HG03460 (cell line): ENCODE data around the gene ZNF302.

Experiments
- ATAC-seq: cut with Tn5 transposase; IDR thresholded peaks from one replicate; pipeline ENCODE4 v1.9.1; 2021; ENCODE audit not compliant: unreplicated experiment

Gene ZNF302

DNA sequence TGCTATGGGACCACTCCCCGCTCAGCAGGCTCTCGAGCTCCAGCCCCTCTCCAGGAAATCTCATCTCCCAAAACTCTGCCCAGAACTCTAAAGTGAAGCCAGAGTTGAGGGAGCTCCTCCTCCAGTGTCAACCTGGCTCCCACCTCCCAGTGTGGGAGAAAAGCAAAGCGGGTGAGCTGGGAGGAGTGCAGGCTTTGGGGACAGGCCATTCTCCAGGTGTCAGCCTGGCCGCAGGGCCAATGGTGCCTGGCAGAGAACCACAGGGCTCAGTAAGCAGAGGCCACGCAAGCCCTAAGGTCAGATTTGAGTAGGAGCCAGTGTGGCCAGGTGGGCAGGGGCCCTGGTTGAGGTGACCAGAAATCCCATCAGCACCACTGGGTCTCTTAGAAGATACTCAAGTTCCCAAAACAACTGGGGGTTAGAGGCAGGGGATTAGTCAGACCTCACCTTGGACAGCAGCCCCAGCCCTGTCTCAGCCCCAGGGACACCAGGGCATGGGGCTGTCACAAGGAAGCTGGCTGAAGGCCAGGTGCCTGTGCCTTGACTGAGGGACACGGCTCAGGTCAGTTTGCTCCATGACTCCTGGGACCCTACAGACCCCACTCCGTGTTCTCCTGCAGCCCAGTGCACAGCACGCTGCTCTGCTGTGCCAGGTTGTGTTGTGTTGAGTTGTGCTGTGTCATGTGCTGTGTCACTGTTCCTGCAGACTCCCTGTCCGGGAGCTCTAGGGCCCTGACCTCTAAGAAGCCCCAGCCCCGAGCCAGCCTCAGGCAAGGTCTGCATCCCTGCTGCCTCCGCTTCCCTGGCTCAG is 53.7 kb downstream of the ZNF302 start:
- ATAC-seq = no peak

GRCh38 chr19:34731964-34732363 is 54.5 kb downstream of the ZNF302 start:
- no peak for ATAC-seq

DNA sequence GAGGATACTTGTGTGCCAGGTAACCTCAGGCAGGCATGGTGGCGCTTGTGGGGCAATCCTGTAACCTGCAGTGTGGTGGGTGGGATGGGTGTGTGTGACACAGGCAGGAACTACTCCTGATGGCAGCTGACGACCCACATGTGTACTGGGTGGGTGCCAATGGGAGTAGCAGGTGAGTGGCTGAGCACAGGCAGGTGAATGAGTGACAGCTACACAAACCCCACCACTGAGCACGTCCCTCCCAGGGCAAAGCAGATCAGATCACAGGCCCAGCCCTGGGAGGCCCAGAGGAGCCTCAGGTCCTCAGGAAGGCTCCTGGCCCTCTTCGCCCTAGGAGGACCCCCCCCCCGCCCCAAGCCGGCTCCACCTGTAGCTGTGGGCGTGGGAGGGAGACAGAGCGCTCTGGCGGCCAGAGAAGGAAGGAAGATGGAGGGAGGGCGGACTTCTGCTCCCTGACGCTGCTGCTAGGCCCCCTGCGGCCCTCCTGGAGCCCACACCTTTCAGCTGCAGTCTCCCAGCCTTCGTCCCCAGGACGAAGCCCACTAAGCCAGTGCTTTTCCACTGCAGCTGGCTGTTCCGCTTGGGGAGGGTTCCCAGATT is 55.2 kb downstream of the ZNF302 start:
- no peak for ATAC-seq

- peak; percentile 14 for ATAC-seq
These were observed 55.8 kb downstream of the ZNF302 start for GRCh38 chr19:34733266-34733745.

GRCh38 chr19:34733746-34734536 is 56.5 kb downstream of the ZNF302 start, which contains the start of gene ZNF181:
Gene ZNF181 (plus strand): TSS chr19:34734243. CDS start chr19:34735038, 795 bp downstream.
- ATAC-seq = peak; percentile 79

DNA sequence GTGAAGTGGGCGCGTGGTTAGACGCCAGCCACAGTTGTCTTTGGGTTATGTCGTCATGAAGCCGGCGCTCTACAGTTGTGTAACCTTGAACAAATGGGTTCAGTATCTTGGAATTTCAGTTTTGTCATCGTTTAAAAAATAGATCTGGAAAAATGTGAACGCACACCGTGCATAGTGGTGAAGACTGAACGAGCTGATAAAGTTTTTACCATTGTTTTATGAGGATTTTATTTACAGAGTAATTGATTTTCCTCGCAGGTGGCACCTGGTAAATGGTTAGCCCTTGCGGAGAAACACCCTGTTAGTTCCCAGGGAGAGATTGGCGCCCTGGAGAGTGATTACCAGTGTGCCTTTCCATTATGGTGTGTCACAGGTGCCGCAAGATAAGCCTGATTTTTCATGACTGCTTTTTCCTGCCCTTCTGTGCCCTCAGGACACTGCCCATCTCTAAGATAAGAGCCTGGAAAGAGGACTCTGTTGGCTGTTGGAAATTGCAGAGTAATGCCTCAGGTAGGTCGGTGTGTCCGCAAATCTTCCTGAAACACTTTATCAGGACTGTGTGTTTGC is 57.1 kb downstream of the ZNF302 start:
- ATAC-seq = peak; percentile 37
